ENCODE measurements around the gene MSX1. TPM values are rescaled to one million over a fixed set of nuclear protein-coding genes. Genes with fewer than 3 reads are reported as not detected.
A peak's percentile ranks its signal among the peaks of the same experiment; 100 is the strongest.

MSX1 gene
- total RNA-seq, 1 experiment from 2014 or later: 59.9 TPM

DNA sequence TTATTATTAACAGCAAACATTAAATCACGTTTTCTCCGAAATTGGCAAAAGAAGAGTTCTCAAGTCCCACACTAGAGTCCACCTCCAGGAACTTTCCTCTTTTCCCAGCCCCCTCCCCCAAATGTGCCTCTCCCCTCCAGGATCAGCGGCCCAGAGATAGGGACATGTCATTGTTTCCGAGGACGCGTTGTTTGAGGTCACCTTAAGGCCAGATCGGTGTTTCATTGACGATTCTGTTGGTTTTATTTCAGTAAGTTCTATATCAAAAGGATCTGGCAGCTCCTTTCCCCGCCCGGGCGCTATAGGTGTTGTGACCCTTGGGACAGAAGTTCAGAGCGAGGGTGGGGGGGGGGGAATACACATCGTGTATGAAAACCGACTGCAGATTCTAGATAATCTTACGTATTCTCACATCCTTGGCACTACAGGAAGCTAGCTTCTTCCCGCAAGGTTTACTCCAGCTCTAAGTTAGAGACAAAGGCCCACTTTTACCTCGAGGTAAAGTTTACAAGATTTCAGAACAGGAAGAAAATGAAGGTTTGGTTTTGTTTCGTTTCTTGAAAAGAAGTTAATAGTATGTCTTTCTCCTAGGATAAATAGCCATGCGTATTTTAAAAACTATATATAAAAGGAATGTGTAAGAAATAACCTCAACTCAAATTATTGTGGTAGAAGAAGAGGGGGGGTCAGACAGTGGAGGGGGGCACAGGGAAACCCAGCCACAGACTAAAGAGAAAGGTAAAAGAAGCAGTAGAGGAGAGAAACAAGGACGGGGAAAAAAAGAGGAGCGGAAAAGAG is 739 bp upstream of the MSX1 start:
- TF ChIP-seq YY1 (IDR thresholded peaks at IDR 0.05; ENCODE audit: extremely low read depth, insufficient replicate concordance, low read depth, low read length) (no peak), CEBPB (IDR thresholded peaks at IDR 0.05; ENCODE audit: low read depth) (no peak), JUND (IDR thresholded peaks at IDR 0.05) (no peak), EGR1 (IDR thresholded peaks at IDR 0.05; ENCODE audit: low read depth) (no peak), POLR2AphosphoS5 (IDR thresholded peaks at IDR 0.05; ENCODE audit: low read depth, low read length) (no peak), ELF1 (IDR thresholded peaks at IDR 0.05; ENCODE audit: borderline replicate concordance, low read depth) (no peak), RAD21 (IDR thresholded peaks at IDR 0.05; ENCODE audit: low read depth) (no peak), TCF7L2 (IDR thresholded peaks at IDR 0.05; ENCODE audit: borderline replicate concordance, extremely low read depth, insufficient read depth, insufficient read length) (no peak), SRF (IDR thresholded peaks at IDR 0.05; ENCODE audit: low read depth) (no peak), EZH2 (IDR thresholded peaks at IDR 0.05) (no peak), POLR2A (IDR thresholded peaks at IDR 0.05; ENCODE audit: borderline replicate concordance, extremely low read depth, insufficient read depth, insufficient read length) (no peak), CBX3 (IDR thresholded peaks at IDR 0.05; ENCODE audit: low read depth) (no peak), SP1 (IDR thresholded peaks at IDR 0.05; ENCODE audit: low read depth) (no peak), ZFX (IDR thresholded peaks at IDR 0.05) (no peak)
- TF ChIP-seq, protein P1, sequence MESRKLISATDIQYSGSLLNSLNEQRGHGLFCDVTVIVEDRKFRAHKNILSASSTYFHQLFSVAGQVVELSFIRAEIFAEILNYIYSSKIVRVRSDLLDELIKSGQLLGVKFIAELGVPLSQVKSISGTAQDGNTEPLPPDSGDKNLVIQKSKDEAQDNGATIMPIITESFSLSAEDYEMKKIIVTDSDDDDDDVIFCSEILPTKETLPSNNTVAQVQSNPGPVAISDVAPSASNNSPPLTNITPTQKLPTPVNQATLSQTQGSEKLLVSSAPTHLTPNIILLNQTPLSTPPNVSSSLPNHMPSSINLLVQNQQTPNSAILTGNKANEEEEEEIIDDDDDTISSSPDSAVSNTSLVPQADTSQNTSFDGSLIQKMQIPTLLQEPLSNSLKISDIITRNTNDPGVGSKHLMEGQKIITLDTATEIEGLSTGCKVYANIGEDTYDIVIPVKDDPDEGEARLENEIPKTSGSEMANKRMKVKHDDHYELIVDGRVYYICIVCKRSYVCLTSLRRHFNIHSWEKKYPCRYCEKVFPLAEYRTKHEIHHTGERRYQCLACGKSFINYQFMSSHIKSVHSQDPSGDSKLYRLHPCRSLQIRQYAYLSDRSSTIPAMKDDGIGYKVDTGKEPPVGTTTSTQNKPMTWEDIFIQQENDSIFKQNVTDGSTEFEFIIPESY (IDR thresholded peaks at IDR 0.05; ENCODE audit: extremely low read depth, insufficient replicate concordance, low read length): no peak
- TF ChIP-seq, protein P2, sequence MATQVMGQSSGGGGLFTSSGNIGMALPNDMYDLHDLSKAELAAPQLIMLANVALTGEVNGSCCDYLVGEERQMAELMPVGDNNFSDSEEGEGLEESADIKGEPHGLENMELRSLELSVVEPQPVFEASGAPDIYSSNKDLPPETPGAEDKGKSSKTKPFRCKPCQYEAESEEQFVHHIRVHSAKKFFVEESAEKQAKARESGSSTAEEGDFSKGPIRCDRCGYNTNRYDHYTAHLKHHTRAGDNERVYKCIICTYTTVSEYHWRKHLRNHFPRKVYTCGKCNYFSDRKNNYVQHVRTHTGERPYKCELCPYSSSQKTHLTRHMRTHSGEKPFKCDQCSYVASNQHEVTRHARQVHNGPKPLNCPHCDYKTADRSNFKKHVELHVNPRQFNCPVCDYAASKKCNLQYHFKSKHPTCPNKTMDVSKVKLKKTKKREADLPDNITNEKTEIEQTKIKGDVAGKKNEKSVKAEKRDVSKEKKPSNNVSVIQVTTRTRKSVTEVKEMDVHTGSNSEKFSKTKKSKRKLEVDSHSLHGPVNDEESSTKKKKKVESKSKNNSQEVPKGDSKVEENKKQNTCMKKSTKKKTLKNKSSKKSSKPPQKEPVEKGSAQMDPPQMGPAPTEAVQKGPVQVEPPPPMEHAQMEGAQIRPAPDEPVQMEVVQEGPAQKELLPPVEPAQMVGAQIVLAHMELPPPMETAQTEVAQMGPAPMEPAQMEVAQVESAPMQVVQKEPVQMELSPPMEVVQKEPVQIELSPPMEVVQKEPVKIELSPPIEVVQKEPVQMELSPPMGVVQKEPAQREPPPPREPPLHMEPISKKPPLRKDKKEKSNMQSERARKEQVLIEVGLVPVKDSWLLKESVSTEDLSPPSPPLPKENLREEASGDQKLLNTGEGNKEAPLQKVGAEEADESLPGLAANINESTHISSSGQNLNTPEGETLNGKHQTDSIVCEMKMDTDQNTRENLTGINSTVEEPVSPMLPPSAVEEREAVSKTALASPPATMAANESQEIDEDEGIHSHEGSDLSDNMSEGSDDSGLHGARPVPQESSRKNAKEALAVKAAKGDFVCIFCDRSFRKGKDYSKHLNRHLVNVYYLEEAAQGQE (IDR thresholded peaks at IDR 0.05; ENCODE audit: low read depth): no peak
- TF ChIP-seq, protein P3, sequence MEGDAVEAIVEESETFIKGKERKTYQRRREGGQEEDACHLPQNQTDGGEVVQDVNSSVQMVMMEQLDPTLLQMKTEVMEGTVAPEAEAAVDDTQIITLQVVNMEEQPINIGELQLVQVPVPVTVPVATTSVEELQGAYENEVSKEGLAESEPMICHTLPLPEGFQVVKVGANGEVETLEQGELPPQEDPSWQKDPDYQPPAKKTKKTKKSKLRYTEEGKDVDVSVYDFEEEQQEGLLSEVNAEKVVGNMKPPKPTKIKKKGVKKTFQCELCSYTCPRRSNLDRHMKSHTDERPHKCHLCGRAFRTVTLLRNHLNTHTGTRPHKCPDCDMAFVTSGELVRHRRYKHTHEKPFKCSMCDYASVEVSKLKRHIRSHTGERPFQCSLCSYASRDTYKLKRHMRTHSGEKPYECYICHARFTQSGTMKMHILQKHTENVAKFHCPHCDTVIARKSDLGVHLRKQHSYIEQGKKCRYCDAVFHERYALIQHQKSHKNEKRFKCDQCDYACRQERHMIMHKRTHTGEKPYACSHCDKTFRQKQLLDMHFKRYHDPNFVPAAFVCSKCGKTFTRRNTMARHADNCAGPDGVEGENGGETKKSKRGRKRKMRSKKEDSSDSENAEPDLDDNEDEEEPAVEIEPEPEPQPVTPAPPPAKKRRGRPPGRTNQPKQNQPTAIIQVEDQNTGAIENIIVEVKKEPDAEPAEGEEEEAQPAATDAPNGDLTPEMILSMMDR (IDR thresholded peaks at IDR 0.05 in 2 of 3, conservative IDR thresholded peaks at IDR 0.05 in 1 of 3; ENCODE audit: borderline replicate concordance in 1 of 3, insufficient read depth in 1 of 3, low read depth in 2 of 3, low read length in 2 of 3): no peak
- TF ChIP-seq, protein P4, sequence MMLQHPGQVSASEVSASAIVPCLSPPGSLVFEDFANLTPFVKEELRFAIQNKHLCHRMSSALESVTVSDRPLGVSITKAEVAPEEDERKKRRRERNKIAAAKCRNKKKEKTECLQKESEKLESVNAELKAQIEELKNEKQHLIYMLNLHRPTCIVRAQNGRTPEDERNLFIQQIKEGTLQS (IDR thresholded peaks at IDR 0.05): no peak
- TF ChIP-seq, protein P5, sequence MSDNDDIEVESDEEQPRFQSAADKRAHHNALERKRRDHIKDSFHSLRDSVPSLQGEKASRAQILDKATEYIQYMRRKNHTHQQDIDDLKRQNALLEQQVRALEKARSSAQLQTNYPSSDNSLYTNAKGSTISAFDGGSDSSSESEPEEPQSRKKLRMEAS (IDR thresholded peaks at IDR 0.05): no peak
- no peaks in the 10 kb centered on the region for H3K9me3 ChIP-seq (ENCODE audit: control insufficient read depth in 1 of 2, insufficient read depth in 1 of 2, low read depth in 1 of 2, low read length in 2 of 2)
- H4K20me1 ChIP-seq (ENCODE audit: insufficient read depth): peaks cover 3% of the 10 kb centered on the region; the same call in 1 of the 2 replicates
- H3K4me2 ChIP-seq (ENCODE audit: low read length): peak overlapping the region; percentile 76
- peaks cover 22 to 44% of the 10 kb centered on the region in 2 experiments for H3K4me1 ChIP-seq (ENCODE audit: control insufficient read depth in 1 of 2, insufficient read depth in 2 of 2, low read length in 2 of 2)
- H3K9ac ChIP-seq (ENCODE audit: low read length): peak overlapping the region; percentile 88
- ChIA-PET POLR2A (interaction anchor here (0.6 to 2.4 kb wide), 3 partner anchors 64 to 200 kb away, joined by 3 to 9 read pairs (median 5); no protein-coding TSS in a partner anchor), RAD21 (ENCODE audit: low non-redundant PET in 1 of 2, low total read pairs in 2 of 2, uncharacterized antibody in 2 of 2, unreplicated experiment in 2 of 2) (no interaction called here), CTCF (no interaction called here)
- no peaks in the 10 kb centered on the region for H3K9me2 ChIP-seq (ENCODE audit: insufficient read depth)
- DNase-seq (ENCODE audit: low read depth, low spot score): no peak
- H2AFZ ChIP-seq (ENCODE audit: low read depth, low read length, poor library complexity, severe bottlenecking): no peak overlapping the region
- peak overlapping the region; percentile 58 to 67 for H3K4me3 ChIP-seq (replicated peaks in 1 of 2; ENCODE audit: low read depth in 1 of 2, low read length in 2 of 2)
- BruUV-seq (replicated peaks): TSS peak; percentile 92
- H3K79me2 ChIP-seq (ENCODE audit: insufficient read depth, low read length): peaks cover 30% of the 10 kb centered on the region
- intact Hi-C loops (cut with micrococcal nuclease): loop anchor here (5.0 kb wide), 3 partner anchors 96 to 316 kb away; partner anchors contain the start of gene STX18
- peak overlapping the region; percentile 94 for H3K27ac ChIP-seq (ENCODE audit: low read depth, low read length)
- H3K27me3 ChIP-seq (ENCODE audit: insufficient read depth, low read length): no peaks in the 10 kb centered on the region
- H3K36me3 ChIP-seq (ENCODE audit: control insufficient read depth in 1 of 2, insufficient read depth in 2 of 2, low read length in 2 of 2): peaks cover 12 to 20% of the 10 kb centered on the region in 2 experiments; a peak in 3 of 4 replicates
- no peak for ATAC-seq

Measured in HCT116 (cell line).